PC-9 (cell line): ENCODE data around the gene TMEM59L.

Experiments
- CTCF ChIP-seq: fragments of 200-600 bp; sonication (generic); conservative IDR thresholded peaks from 2 replicates; pipeline ENCODE4 v1.6.1; 2017; ENCODE audit warnings: mixed run types, antibody characterized with exemption, mild to moderate bottlenecking, moderate library complexity
- EZH2 ChIP-seq: fragments of 200-600 bp; sonication (generic); IDR thresholded peaks from 2 replicates; pipeline ENCODE4 v1.8.0; 2017; ENCODE audit warnings: antibody characterized with exemption, low read depth

DNA sequence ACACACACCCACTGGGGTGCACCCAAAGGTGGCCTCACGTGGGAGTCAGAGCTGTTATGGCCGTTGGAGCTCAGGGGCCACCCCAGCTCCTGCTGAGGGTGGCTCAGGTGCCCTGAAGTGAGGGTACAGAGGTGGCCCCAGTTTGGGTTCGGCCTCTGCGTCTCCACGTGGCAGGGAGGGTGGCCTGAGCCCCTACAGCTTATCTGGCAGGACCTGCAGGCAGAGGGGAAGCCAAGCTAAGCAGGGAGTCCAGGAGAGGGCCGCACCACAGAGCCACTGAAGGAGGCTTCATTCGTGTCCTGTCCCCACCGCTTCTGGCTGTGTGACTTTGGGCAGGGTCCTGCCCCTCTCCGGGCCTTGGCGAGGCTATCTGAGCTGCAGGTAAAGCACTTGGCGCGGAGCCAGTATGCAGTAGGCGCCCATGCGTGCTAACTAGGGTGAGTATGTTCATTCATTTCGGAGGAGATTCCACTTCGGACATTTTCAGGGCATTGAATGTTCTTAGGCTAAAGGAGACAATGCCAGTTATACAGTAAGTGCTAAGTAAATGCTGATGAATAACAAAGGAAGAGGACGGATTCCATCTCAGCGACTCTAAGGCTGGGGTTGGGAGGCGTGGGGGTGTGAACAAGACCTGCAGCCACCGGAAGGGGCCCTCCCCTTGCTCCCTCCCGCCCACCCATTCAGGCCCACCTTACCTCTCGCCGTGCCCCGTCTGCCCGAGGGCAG is 19.1 kb upstream of the TMEM59L start:
- TF ChIP-seq EZH2 (no peak), CTCF (no peak)
